UCSD-AML1 (cell line): Measurements from ENCODE around the gene SELENBP1.
A peak's percentile ranks its signal among the peaks of the same experiment; 100 is the strongest.

Experiments
- DNase-seq: peaks from one replicate; lab custom pipeline; 2025; ENCODE audit not compliant: unreplicated experiment; lab: John Stamatoyannopoulos, UW

The SELENBP1 gene

GRCh38 chr1:151344291-151344690, 28.2 kb downstream of the SELENBP1 start:
- no peak for DNase-seq

GRCh38 chr1:151343587-151343986, 28.9 kb downstream of the SELENBP1 start:
- no peak for DNase-seq

GRCh38 chr1:151342569-151342968, 29.9 kb downstream of the SELENBP1 start:
- DNase-seq, result no peak

- DNase-seq, result no peak
Observed at GRCh38 chr1:151342021-151342420, 30.5 kb downstream of the SELENBP1 start.

- peak; percentile 23 for DNase-seq
Observed at GRCh38 chr1:151340870-151341754, 31.4 kb downstream of the SELENBP1 start.

- DNase-seq, result no peak
Observed at GRCh38 chr1:151336556-151336955, 35.9 kb downstream of the SELENBP1 start.

GRCh38 chr1:151334822-151335221, 37.7 kb downstream of the SELENBP1 start:
- DNase-seq, result no peak

GRCh38 chr1:151327903-151328674, 44.4 kb downstream of the SELENBP1 start:
- peak; percentile 32 for DNase-seq

- peak; percentile 88 for DNase-seq
Observed at GRCh38 chr1:151327223-151327902, 45.1 kb downstream of the SELENBP1 start, which contains the start of gene PI4KB. Gene PI4KB, minus strand, starts transcription at chr1:151327416. Its CDS starts 10,935 bp downstream, at chr1:151316481.

- peak; percentile 76 for DNase-seq
Observed at GRCh38 chr1:151326619-151327222, 45.8 kb downstream of the SELENBP1 start.

- no peak for DNase-seq
Observed at GRCh38 chr1:151325646-151326429, 46.7 kb downstream of the SELENBP1 start.

GRCh38 chr1:151325231-151325630, 47.3 kb downstream of the SELENBP1 start:
- no peak for DNase-seq

- DNase-seq, result no peak
Observed at GRCh38 chr1:151324390-151324930, 48.0 kb downstream of the SELENBP1 start.

- DNase-seq, result no peak
Observed at GRCh38 chr1:151318975-151319374, 53.5 kb downstream of the SELENBP1 start.

- DNase-seq, result no peak
Observed at GRCh38 chr1:151315565-151316235, 56.8 kb downstream of the SELENBP1 start.
